ENCODE measurements around the gene CIC.
A peak's percentile ranks its signal among the peaks of the same experiment; 100 is the strongest.

Gene CIC

GRCh38 chr19:42290136-42290522 lies 21.1 kb downstream of the CIC start:
- DNase-seq = no peak

GRCh38 chr19:42290523-42291434 lies 21.7 kb downstream of the CIC start:
- no peak for DNase-seq

GRCh38 chr19:42291435-42291810 lies 22.4 kb downstream of the CIC start:
- no peak for DNase-seq

- DNase-seq = no peak
Observed at GRCh38 chr19:42292042-42292960, 23.2 kb downstream of the CIC start.

GRCh38 chr19:42292963-42293362 lies 23.9 kb downstream of the CIC start:
- DNase-seq = no peak

- DNase-seq = no peak
Observed at GRCh38 chr19:42293540-42293939, 24.5 kb downstream of the CIC start.

GRCh38 chr19:42293948-42294347 lies 24.9 kb downstream of the CIC start:
- no peak for DNase-seq

GRCh38 chr19:42294471-42295137 lies 25.6 kb downstream of the CIC start:
- no peak for DNase-seq

GRCh38 chr19:42295342-42295741 lies 26.3 kb downstream of the CIC start:
- no peak for DNase-seq

- DNase-seq = peak; percentile 66 to 75
Observed at GRCh38 chr19:42295831-42296525, 26.9 kb downstream of the CIC start.

GRCh38 chr19:42297039-42297438 lies 28.0 kb downstream of the CIC start:
- no peak for DNase-seq

GRCh38 chr19:42301646-42302203 lies 32.7 kb downstream of the CIC start, which contains the start of gene PRR19:
Gene PRR19 (plus strand): TSS chr19:42302132. CDS start chr19:42309585, 7,453 bp downstream.
- DNase-seq = no peak

GRCh38 chr19:42303101-42303464 lies 34.0 kb downstream of the CIC start:
- no peak for DNase-seq

- DNase-seq = no peak
Observed at GRCh38 chr19:42303876-42304275, 34.8 kb downstream of the CIC start.

- DNase-seq = no peak
Observed at GRCh38 chr19:42306646-42307045, 37.6 kb downstream of the CIC start.

GRCh38 chr19:42309686-42310085 lies 40.6 kb downstream of the CIC start:
- no peak for DNase-seq

- DNase-seq = no peak
Observed at GRCh38 chr19:42311657-42312056, 42.6 kb downstream of the CIC start.

- DNase-seq = no peak
Observed at GRCh38 chr19:42312370-42312769, 43.3 kb downstream of the CIC start.

- DNase-seq = peak; percentile 39 to 59
Observed at GRCh38 chr19:42313096-42313839, 44.2 kb downstream of the CIC start, which contains the start of gene TMEM145. Gene TMEM145 (plus strand): TSS chr19:42313309. CDS start chr19:42313377, 68 bp downstream.

- no peak for DNase-seq
Observed at GRCh38 chr19:42313840-42314755, 45.0 kb downstream of the CIC start.
